Left ventricle myocardium inferior (tissue), 1 donor: ENCODE results near the gene ANKRD44. TPM values are rescaled to one million over a fixed set of nuclear protein-coding genes. Genes with fewer than 3 reads are reported as not detected.
A peak's percentile ranks its signal among the peaks of the same experiment; 100 is the strongest.

Source experiments
- DNase-seq: peaks from one replicate; pipeline ENCODE4 v3.0.0-alpha.2; 2020
- H3K27ac ChIP-seq: fragments of 200-600 bp; replicated peaks from 2 replicates; pipeline ENCODE4 v1.8.0; 2021
- H3K27me3 ChIP-seq: fragments of 200-600 bp; 2 replicates; pipeline ENCODE4 v1.8.0; 2021; ENCODE audit warnings: low read depth
- H3K36me3 ChIP-seq: fragments of 200-600 bp; 2 replicates; pipeline ENCODE4 v1.8.0; 2021
- H3K4me1 ChIP-seq: fragments of 200-600 bp; 2 replicates; pipeline ENCODE4 v1.8.0; 2021
- H3K4me3 ChIP-seq: fragments of 200-600 bp; 2 replicates; pipeline ENCODE4 v1.8.0; 2021; ENCODE audit warnings: mild to moderate bottlenecking, moderate library complexity
- H3K9me3 ChIP-seq: fragments of 200-600 bp; replicated peaks from 2 replicates; pipeline ENCODE4 v1.8.0; 2021
- intact Hi-C: fragments of 100-400 bp; cut with micrococcal nuclease; formaldehyde crosslinking; loops from one replicate; pipeline ENCODE4 v1.11.0; 2022
- total RNA-seq: library from RNA; stranded (reverse); fragmentation: NEBNext Ultra II Directional; extraction: Animal tissue kit (Norgen Biotek cat#: 25700); gene quantifications from one replicate; pipeline ENCODE4 v1.2.1, GENCODE V29; 2021
- TF ChIP-seq, protein P1 (sequence below): fragments of 200-600 bp; IDR thresholded peaks from 2 replicates; pipeline ENCODE4 v1.8.0; 2021; ENCODE audit warnings: antibody characterized with exemption, mild to moderate bottlenecking, borderline replicate concordance
- donor health status: DM: no; HTN: yes; CAD: no; lungs with severe emphysema.

ANKRD44 gene
- total RNA-seq, 1 donor from 2014 or later: 7.1 TPM

DNA sequence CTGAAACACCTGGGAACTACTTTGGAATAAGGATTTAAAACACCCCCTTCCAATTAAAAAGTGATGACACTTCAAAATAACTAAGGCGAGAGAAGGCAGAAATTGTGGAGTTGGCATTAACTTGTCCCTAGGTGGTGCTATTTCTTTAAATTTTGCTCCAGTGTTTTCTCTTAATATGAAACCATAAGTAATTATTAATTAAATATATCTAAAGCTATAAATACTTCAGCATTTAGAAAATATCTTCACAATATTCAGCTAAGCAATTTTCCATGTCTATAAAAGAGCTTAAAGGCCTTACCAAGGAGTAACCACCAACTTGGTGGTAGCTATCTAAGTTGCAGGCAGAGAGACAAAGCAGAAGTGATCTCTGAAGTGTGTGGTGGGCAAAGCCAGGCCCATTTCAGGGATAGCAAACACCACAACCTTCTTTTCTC is 197.3 kb downstream of the ANKRD44 start:
- TF ChIP-seq, protein P1, sequence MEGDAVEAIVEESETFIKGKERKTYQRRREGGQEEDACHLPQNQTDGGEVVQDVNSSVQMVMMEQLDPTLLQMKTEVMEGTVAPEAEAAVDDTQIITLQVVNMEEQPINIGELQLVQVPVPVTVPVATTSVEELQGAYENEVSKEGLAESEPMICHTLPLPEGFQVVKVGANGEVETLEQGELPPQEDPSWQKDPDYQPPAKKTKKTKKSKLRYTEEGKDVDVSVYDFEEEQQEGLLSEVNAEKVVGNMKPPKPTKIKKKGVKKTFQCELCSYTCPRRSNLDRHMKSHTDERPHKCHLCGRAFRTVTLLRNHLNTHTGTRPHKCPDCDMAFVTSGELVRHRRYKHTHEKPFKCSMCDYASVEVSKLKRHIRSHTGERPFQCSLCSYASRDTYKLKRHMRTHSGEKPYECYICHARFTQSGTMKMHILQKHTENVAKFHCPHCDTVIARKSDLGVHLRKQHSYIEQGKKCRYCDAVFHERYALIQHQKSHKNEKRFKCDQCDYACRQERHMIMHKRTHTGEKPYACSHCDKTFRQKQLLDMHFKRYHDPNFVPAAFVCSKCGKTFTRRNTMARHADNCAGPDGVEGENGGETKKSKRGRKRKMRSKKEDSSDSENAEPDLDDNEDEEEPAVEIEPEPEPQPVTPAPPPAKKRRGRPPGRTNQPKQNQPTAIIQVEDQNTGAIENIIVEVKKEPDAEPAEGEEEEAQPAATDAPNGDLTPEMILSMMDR: peak; percentile 76
- no peaks in the 10 kb centered on the region for H3K36me3 ChIP-seq
- no peaks in the 10 kb centered on the region for H3K27me3 ChIP-seq
- no peaks in the 10 kb centered on the region for H3K9me3 ChIP-seq
- no peak overlapping the region for H3K27ac ChIP-seq
- intact Hi-C loops: loop anchor here (10.0 kb wide), 1 partner anchor 202 kb away; the partner anchor contains the start of gene ANKRD44
- no peak overlapping the region for H3K4me3 ChIP-seq
- no peak for DNase-seq
- H3K4me1 ChIP-seq: peaks cover 14% of the 10 kb centered on the region

DNA sequence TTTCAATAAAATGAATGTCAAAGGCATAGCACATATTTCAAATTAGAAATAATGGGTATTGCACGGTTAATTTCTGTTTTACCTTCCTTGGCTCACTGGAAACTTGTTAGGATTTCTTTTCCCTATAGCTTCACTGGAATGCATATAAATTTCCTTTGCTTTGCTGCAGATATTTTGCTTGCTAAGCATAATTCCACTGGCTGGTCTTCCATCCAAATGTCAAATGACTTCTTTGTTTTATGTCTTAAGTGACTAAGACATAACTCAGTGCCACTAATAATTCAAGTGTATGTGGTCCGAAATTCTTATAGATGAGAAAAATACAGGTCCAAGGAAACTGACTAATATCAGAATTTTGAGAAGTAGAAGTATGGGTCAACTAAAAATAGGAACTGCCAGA is 201.3 kb downstream of the ANKRD44 start:
- H3K27ac ChIP-seq: peak overlapping the region; percentile 82
- H3K9me3 ChIP-seq: no peaks in the 10 kb centered on the region
- peaks cover 30% of the 10 kb centered on the region for H3K4me1 ChIP-seq
- TF ChIP-seq, protein P1: no peak
- intact Hi-C loops: no loop called here
- DNase-seq: no peak
- H3K4me3 ChIP-seq: no peak overlapping the region
- no peaks in the 10 kb centered on the region for H3K36me3 ChIP-seq
- no peaks in the 10 kb centered on the region for H3K27me3 ChIP-seq

DNA sequence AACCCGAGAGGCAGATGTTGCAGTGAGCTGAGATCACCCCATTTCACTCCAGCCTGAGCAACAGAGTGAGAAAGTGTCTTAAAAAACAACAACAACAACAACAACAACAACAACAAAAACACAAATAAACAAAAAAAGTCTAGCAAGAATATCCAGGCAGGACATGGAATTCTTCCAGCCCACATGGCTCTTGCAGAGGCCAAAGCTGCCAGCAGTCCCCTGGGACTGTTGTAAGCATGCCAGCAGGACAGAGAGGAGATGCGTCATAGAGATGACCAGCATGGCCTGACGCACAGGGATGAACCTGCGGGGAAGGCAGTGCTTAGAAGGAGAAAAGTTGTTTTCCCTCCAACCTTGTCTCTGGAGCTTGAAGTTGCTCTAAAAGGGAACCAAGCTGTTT is 201.8 kb downstream of the ANKRD44 start:
- TF ChIP-seq, protein P1: no peak
- intact Hi-C loops: no loop called here
- Histone ChIP-seq H3K9me3 (no peaks in the 10 kb centered on the region), H3K27ac (peak overlapping the region; percentile 82), H3K4me1 (peaks cover 30% of the 10 kb centered on the region), H3K4me3 (no peak overlapping the region), H3K36me3 (no peaks in the 10 kb centered on the region), H3K27me3 (no peaks in the 10 kb centered on the region)
- DNase-seq: peak; percentile 82

GRCh38 chr2:197107291-197108269 is 203.0 kb downstream of the ANKRD44 start:
- Histone ChIP-seq H3K4me1 (peaks cover 30% of the 10 kb centered on the region), H3K4me3 (no peak overlapping the region), H3K27ac (peak overlapping the region; percentile 82), H3K27me3 (no peaks in the 10 kb centered on the region), H3K36me3 (no peaks in the 10 kb centered on the region), H3K9me3 (no peaks in the 10 kb centered on the region)
- peak; percentile 51 for DNase-seq
- intact Hi-C loops: no loop called here
- TF ChIP-seq, protein P1: no peak

DNA sequence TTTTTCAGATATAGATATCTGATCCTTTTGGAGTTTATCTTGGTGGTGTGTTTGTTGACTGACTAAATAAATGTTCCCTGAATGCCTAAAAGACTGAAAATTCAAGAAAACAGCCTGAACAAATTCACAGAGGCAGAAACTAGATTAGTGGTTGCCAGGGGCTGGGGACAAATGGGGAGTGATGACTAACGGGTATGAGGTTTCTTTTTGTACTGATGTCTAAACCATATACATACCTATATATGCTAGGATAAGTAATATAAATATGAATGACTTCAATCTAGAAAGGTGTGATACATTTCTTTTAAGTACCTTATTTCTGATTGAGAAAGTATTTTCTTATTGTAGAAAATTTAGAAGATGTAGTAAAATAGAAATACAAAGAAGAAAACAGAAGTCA is 207.2 kb downstream of the ANKRD44 start:
- peaks cover 23% of the 10 kb centered on the region for H3K4me1 ChIP-seq
- TF ChIP-seq, protein P1: no peak
- no peaks in the 10 kb centered on the region for H3K9me3 ChIP-seq
- intact Hi-C loops: no loop called here
- H3K27ac ChIP-seq: no peak overlapping the region
- no peaks in the 10 kb centered on the region for H3K27me3 ChIP-seq
- no peak for DNase-seq
- no peak overlapping the region for H3K4me3 ChIP-seq
- no peaks in the 10 kb centered on the region for H3K36me3 ChIP-seq
